RWPE1 (cell line): Measurements from ENCODE around the gene RAB17.

ENCODE experiments used
- CTCF ChIA-PET: fragments of 350-600 bp; sonication (Branson Sonifier 250); formaldehyde crosslinking; extraction: SDS; loops from one replicate; lab custom pipeline; 2021; lab: Yijun Ruan, JAX
- POLR2A ChIA-PET: fragments of 400-600 bp; formaldehyde crosslinking; extraction: SDS; loops from one replicate; lab custom pipeline; 2020; ENCODE audit warnings: antibody characterized with exemption; ENCODE audit not compliant: low non-redundant PET; lab: Yijun Ruan, JAX
- DNase-seq: peaks from one replicate; pipeline ENCODE4 v3.0.0; 2012; ENCODE audit warnings: low spot score
- H3K27ac ChIP-seq: fragments of 450-650 bp; 2 replicates; pipeline ENCODE4 v1.5.1; 2017
- CTCF ChIP-seq: fragments of 450-650 bp; conservative IDR thresholded peaks from 2 replicates; pipeline ENCODE4 v1.5.1; 2017; ENCODE audit warnings: low read depth, mild to moderate bottlenecking

RAB17 gene

DNA sequence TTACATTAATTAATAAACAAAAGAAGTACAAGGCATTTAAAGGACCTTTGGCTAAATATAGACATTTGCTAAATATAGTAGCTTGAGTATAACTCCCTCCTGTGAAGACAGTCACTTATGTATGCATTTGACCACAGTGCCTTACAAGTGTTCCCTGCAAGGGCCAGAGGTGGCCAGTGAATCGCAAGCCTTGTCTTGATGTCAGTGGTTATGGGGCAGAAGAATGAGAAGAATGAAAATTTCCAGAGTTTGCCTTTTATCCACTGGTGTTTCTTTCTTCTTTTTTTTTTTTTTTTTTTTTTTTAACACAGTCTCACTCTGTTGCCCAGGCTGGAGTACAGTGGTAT lies 38.6 kb upstream of the RAB17 start:
- no peak overlapping the region for H3K27ac ChIP-seq
- TF ChIP-seq CTCF: no peak
- POLR2A ChIA-PET: no interaction called here
- no peak for DNase-seq
- CTCF ChIA-PET: interaction anchor here (0.7 kb wide), 1 partner anchor 144 kb away, joined by 4 read pairs; no protein-coding TSS in a partner anchor

GRCh38 chr2:237628247-237629187 lies 38.0 kb upstream of the RAB17 start:
- ChIA-PET POLR2A (no interaction called here), CTCF (interaction anchor here (0.6 to 0.7 kb wide), 3 partner anchors 143 to 1876 kb away, joined by 3 to 4 read pairs (median 4); no protein-coding TSS in a partner anchor)
- no peak for TF ChIP-seq CTCF
- H3K27ac ChIP-seq: no peak overlapping the region
- DNase-seq: no peak

- H3K27ac ChIP-seq: no peak within 1 kb of the TSS
- ChIA-PET CTCF (interaction anchor here (0.6 to 0.7 kb wide), 2 partner anchors 1213 to 1877 kb away, joined by 3 to 4 read pairs; no protein-coding TSS in a partner anchor), POLR2A (no interaction called here)
- no peak for TF ChIP-seq CTCF
- peak; percentile 20 for DNase-seq
Measured at GRCh38 chr2:237627441-237628246, 37.1 kb upstream of the RAB17 start, which contains the start of gene LRRFIP1. Gene LRRFIP1, plus strand, starts transcription at chr2:237627587. Its CDS starts 58 bp downstream, at chr2:237627645.

DNA sequence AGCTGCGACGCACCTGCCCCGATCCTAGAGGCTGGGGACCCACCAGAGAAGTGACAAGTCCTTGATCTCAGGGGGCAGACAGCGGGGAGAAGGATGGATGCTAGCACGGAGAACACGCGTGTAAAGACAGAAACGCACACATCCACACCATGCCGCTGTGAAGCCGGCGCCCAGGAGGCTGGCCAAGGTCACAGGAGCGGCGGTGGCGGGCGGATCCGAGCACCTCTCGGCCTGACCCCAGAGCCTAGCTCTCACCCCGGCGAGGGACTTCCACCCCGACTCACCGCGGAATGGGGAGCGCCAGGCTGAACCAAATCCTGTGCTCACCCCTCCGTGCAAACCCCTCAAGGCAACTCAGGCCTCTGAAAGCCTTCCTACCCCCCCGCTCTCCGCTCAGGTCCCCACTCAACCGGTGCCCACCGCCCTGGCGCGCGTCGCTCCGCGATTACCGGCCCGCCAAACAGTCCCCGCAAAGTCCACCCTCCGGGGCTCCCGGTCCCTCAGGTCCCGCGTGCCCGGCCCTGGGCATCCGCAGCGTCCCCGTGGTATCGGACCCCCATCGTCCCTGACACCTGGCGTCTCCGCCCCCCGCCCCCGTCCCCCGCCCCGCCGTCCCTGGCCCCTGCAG lies 36.4 kb upstream of the RAB17 start:
- H3K27ac ChIP-seq: no peak overlapping the region
- POLR2A ChIA-PET: no interaction called here
- CTCF ChIA-PET: interaction anchor here (0.6 kb wide), 1 partner anchor 9 kb away, joined by 3 read pairs; no protein-coding TSS in a partner anchor
- DNase-seq: no peak
- no peak for TF ChIP-seq CTCF

DNA sequence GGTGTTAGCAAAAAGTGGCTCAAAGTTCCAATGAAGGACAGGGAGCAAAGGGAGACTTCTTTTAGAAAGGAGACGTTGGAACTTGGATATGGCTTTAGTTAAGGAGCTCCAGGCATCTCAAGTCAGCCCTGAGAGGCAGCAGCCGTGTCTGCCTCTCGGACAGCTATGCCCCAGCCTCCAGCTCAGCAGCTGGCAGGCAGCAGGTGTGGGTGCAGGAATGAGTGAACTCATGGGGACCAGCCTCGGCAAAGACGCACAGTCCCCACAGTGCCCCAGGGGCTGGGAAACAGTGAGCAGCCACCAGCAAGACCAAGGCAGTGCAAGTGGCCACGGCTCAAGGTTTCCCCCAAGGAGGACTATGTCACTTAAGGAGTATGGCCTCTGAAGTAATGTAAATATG lies 35.2 kb upstream of the RAB17 start:
- CTCF ChIA-PET: interaction anchor here (1.6 kb wide), 1 partner anchor 48 kb away, joined by 5 read pairs; no protein-coding TSS in a partner anchor
- no peak overlapping the region for H3K27ac ChIP-seq

More for the DNA sequence above, 35.2 kb upstream of the RAB17 start:
- no peak for DNase-seq
- no peak for TF ChIP-seq CTCF
- POLR2A ChIA-PET: no interaction called here
